Endodermal cell (in vitro differentiated cells): Measurements from ENCODE around the gene KCNK2. TPM values are rescaled to one million over a fixed set of nuclear protein-coding genes. Genes with fewer than 3 reads are reported as not detected.

Experiments
- DNase-seq: peaks from one replicate; pipeline ENCODE4 v3.0.0-alpha.2; 2017
- H3K27ac ChIP-seq: 2 replicates; pipeline ENCODE4 v1.5.1; 2013; ENCODE audit warnings: mild to moderate bottlenecking, low read depth, low read length, moderate library complexity
- H3K27me3 ChIP-seq: 2 replicates; pipeline ENCODE4 v1.6.1; 2013; ENCODE audit warnings: mild to moderate bottlenecking, low read length, moderate library complexity; ENCODE audit not compliant: insufficient read depth, control insufficient read depth, poor library complexity, severe bottlenecking
- H3K36me3 ChIP-seq: 2 replicates; pipeline ENCODE4 v1.7.0; 2013; ENCODE audit warnings: mild to moderate bottlenecking, low read length, moderate library complexity; ENCODE audit not compliant: control insufficient read depth, insufficient read depth
- H3K4me1 ChIP-seq: one replicate; pipeline ENCODE4 v1.7.0; 2013; ENCODE audit warnings: low read length; ENCODE audit not compliant: control insufficient read depth, insufficient read depth
- H3K4me3 ChIP-seq: 2 replicates; pipeline ENCODE4 v1.5.1; 2013; ENCODE audit warnings: mild to moderate bottlenecking, low read length, moderate library complexity
- H3K9ac ChIP-seq: 2 replicates; pipeline ENCODE4 v1.6.1; 2013; ENCODE audit warnings: mild to moderate bottlenecking, low read length, moderate library complexity; ENCODE audit not compliant: poor library complexity, severe bottlenecking; ENCODE audit errors: extremely low read depth
- H3K9me3 ChIP-seq: 2 replicates; pipeline ENCODE4 v1.6.1; 2013; ENCODE audit warnings: mild to moderate bottlenecking, low read length, moderate library complexity; ENCODE audit not compliant: control insufficient read depth
- H3K27ac Mint-ChIP-seq: 2 replicates; pipeline ENCODE4 v1.8.0; 2020; ENCODE audit warnings: mixed read lengths
- H3K27me3 Mint-ChIP-seq: 2 replicates; pipeline ENCODE4 v1.8.0; 2021; ENCODE audit warnings: mild to moderate bottlenecking, mixed read lengths; ENCODE audit not compliant: insufficient read depth
- H3K36me3 Mint-ChIP-seq: 2 replicates; pipeline ENCODE4 v1.8.0; 2020; ENCODE audit warnings: low read depth, mixed read lengths
- H3K4me1 Mint-ChIP-seq: 2 replicates; pipeline ENCODE4 v1.8.0; 2020; ENCODE audit warnings: mixed read lengths
- H3K4me3 Mint-ChIP-seq: 2 replicates; pipeline ENCODE4 v1.8.0; 2020; ENCODE audit warnings: mild to moderate bottlenecking, moderate library complexity, mixed read lengths
- H3K9me3 Mint-ChIP-seq: 2 replicates; pipeline ENCODE4 v1.8.0; 2020; ENCODE audit warnings: mild to moderate bottlenecking, mixed read lengths
- CTCF ChIP-seq: fragments of 200-600 bp; sonication (generic); conservative IDR thresholded peaks from 2 replicates; pipeline ENCODE4 v1.5.0; 2021; ENCODE audit warnings: antibody characterized with exemption, mild to moderate bottlenecking
- WGBS, 2 experiments: methylation state at CpG; one replicate each; pipeline versions ENCODE4 v1.1.5 to v1.1.7; 2013; ENCODE audit warnings: missing lambda C conversion rate in 2 of 2, mixed read lengths in 1 of 2; ENCODE audit not compliant: insufficient coverage in 1 of 2, insufficient read length in 1 of 2; 5-methylcytosine and 5-hydroxymethylcytosine counted together
- total RNA-seq, 2 donors: library from RNA; stranded (reverse); fragmentation: NEBNext Ultra II Directional in 1 of 2; extraction: Animal tissue kit (Norgen Biotek cat#: 25700) in 1 of 2; gene quantifications; 2 replicates in 1 of 2; 3 replicates in 1 of 2; pipeline ENCODE4 v1.2.1, GENCODE V29; 2021

The KCNK2 gene
- total RNA-seq, 2 donors from 2014 or later, result 0.15 TPM; not detected in 1

- Mint-ChIP-seq H3K36me3 (no peaks in the 10 kb centered on the region), H3K4me1 (no peaks in the 10 kb centered on the region), H3K4me3 (no peak overlapping the region), H3K9me3 (no peaks in the 10 kb centered on the region), H3K27me3 (no peaks in the 10 kb centered on the region), H3K27ac (no peak overlapping the region)
- no peak overlapping the region for H3K4me3 ChIP-seq
- TF ChIP-seq CTCF, result no peak
- no peaks in the 10 kb centered on the region for H3K4me1 ChIP-seq
- no peak overlapping the region for H3K9ac ChIP-seq
- H3K36me3 ChIP-seq, result no peaks in the 10 kb centered on the region
- H3K9me3 ChIP-seq, result no peaks in the 10 kb centered on the region
- no peaks in the 10 kb centered on the region for H3K27me3 ChIP-seq
- H3K27ac ChIP-seq, result no peak overlapping the region
- no peak for DNase-seq
Measured at GRCh38 chr1:215119056-215119455, 36.5 kb downstream of the KCNK2 start.

DNA sequence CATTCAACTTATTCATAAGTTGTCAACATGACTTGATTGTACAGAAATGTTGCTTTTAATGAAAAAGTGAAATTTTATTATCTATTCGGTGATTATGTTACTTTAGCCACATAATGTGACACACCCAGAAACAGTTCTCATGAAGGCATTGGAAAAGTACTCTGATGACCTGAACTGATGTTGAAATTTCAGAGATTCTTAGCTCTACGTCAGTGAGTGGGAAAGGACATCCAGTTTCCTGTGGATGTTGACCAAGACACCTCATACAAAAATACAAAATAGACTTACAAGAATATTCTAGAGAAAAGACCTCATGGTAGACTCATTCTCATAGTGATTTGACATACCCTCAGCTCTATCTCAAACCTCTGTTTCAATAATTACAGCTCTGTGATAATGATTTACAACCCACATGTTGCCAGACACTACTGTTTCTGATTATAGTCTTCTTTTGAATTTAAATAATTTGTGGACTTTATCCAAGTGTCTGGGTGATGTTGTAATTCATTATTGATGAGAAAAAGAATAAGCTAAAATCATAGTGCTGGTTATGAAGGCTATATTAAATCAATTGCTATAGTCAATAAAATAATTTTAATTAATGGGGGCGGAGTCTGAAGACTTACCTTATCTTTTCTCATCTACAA is 37.3 kb downstream of the KCNK2 start:
- no peaks in the 10 kb centered on the region for H3K27me3 Mint-ChIP-seq

GRCh38 chr1:215128504-215128903 is 46.0 kb downstream of the KCNK2 start:
- no peak overlapping the region for H3K4me3 Mint-ChIP-seq

More for the DNA sequence above, 37.3 kb downstream of the KCNK2 start:
- no peak overlapping the region for H3K27ac Mint-ChIP-seq
- no peak for TF ChIP-seq CTCF
- Histone ChIP-seq H3K9me3 (no peaks in the 10 kb centered on the region), H3K27me3 (no peaks in the 10 kb centered on the region), H3K4me1 (no peaks in the 10 kb centered on the region), H3K27ac (no peak overlapping the region), H3K36me3 (no peaks in the 10 kb centered on the region), H3K4me3 (no peak overlapping the region), H3K9ac (no peak overlapping the region)
- 75 to 89% methylated on average over 2 to 3 of the region's 3 CpGs for WGBS, 2 experiments
- H3K4me3 Mint-ChIP-seq, result no peak overlapping the region
- H3K36me3 Mint-ChIP-seq, result no peaks in the 10 kb centered on the region
- no peaks in the 10 kb centered on the region for H3K9me3 Mint-ChIP-seq
- H3K4me1 Mint-ChIP-seq, result no peaks in the 10 kb centered on the region
- DNase-seq, result no peak

More at GRCh38 chr1:215128504-215128903, 46.0 kb downstream of the KCNK2 start:
- Mint-ChIP-seq H3K9me3 (no peaks in the 10 kb centered on the region), H3K36me3 (no peaks in the 10 kb centered on the region), H3K27ac (no peak overlapping the region), H3K4me1 (no peaks in the 10 kb centered on the region), H3K27me3 (no peaks in the 10 kb centered on the region)
- Histone ChIP-seq H3K27me3 (no peaks in the 10 kb centered on the region), H3K27ac (no peak overlapping the region), H3K4me3 (no peak overlapping the region), H3K9ac (no peak overlapping the region), H3K36me3 (no peaks in the 10 kb centered on the region), H3K4me1 (no peaks in the 10 kb centered on the region), H3K9me3 (no peaks in the 10 kb centered on the region)
- no peak for TF ChIP-seq CTCF
- DNase-seq, result no peak
